HEK293 (cell line): Measurements from ENCODE around the gene TTF2.

Experiments
- CTCF ChIP-seq: fragments of 450-650 bp; formaldehyde crosslinking; IDR thresholded peaks from 2 replicates; pipeline ENCODE4 v1.5.1; 2016; ENCODE audit warnings: missing biosample characterization, missing genetic modification characterization
- PRDM10 ChIP-seq: fragments of 450-650 bp; formaldehyde crosslinking; IDR thresholded peaks from 2 replicates; pipeline ENCODE4 v1.5.1; 2016; ENCODE audit warnings: missing biosample characterization, missing genetic modification characterization
- SP2 ChIP-seq: fragments of 450-650 bp; formaldehyde crosslinking; IDR thresholded peaks from 2 replicates; pipeline ENCODE4 v1.5.1; 2016; ENCODE audit warnings: missing biosample characterization, missing genetic modification characterization
- WT1 ChIP-seq: fragments of 450-650 bp; formaldehyde crosslinking; IDR thresholded peaks from 2 replicates; pipeline ENCODE4 v1.5.1; 2016; ENCODE audit warnings: missing biosample characterization, missing genetic modification characterization
- ZNF10 ChIP-seq: fragments of 450-650 bp; formaldehyde crosslinking; IDR thresholded peaks from 2 replicates; pipeline ENCODE4 v1.5.1; 2017; ENCODE audit warnings: missing biosample characterization, missing genetic modification characterization
- ZNF114 ChIP-seq: fragments of 450-650 bp; formaldehyde crosslinking; IDR thresholded peaks from 2 replicates; pipeline ENCODE4 v1.5.0; 2017; ENCODE audit warnings: missing biosample characterization, missing genetic modification characterization
- ZNF223 ChIP-seq: fragments of 450-650 bp; formaldehyde crosslinking; IDR thresholded peaks from 2 replicates; pipeline ENCODE4 v1.5.1; 2016; ENCODE audit warnings: missing biosample characterization, missing genetic modification characterization
- ZNF24 ChIP-seq: fragments of 450-650 bp; formaldehyde crosslinking; IDR thresholded peaks from 2 replicates; pipeline ENCODE4 v1.5.1; 2016; ENCODE audit warnings: missing biosample characterization, missing genetic modification characterization
- ZNF530 ChIP-seq: fragments of 450-650 bp; formaldehyde crosslinking; IDR thresholded peaks from 2 replicates; pipeline ENCODE4 v1.5.1; 2016; ENCODE audit warnings: low read depth, missing biosample characterization, missing genetic modification characterization
- ZNF768 ChIP-seq: fragments of 450-650 bp; formaldehyde crosslinking; IDR thresholded peaks from 2 replicates; pipeline ENCODE4 v1.5.1; 2018; ENCODE audit warnings: missing biosample characterization, mild to moderate bottlenecking, missing genetic modification characterization
- ZNF843 ChIP-seq: fragments of 450-650 bp; formaldehyde crosslinking; IDR thresholded peaks from 2 replicates; pipeline ENCODE4 v1.5.1; 2016; ENCODE audit warnings: missing biosample characterization, missing genetic modification characterization
- TF ChIP-seq, protein P1 (sequence below): fragments of 450-650 bp; formaldehyde crosslinking; IDR thresholded peaks from 2 replicates; pipeline ENCODE4 v1.5.1; 2017; ENCODE audit warnings: missing biosample characterization, missing genetic modification characterization
- TF ChIP-seq, protein P2 (sequence below): fragments of 450-650 bp; formaldehyde crosslinking; IDR thresholded peaks from 2 replicates; pipeline ENCODE4 v1.5.1; 2017; ENCODE audit warnings: missing biosample characterization, missing genetic modification characterization

- TF ChIP-seq ZNF223 (tag by site-specific recombination) (no peak), ZNF10 (tag by site-specific recombination) (no peak), CTCF (tag by site-specific recombination) (no peak), ZNF843 (tag by site-specific recombination) (no peak), ZNF24 (tag by site-specific recombination) (no peak), WT1 (tag by site-specific recombination) (no peak), ZNF768 (tag by site-specific recombination) (no peak), PRDM10 (tag by site-specific recombination) (no peak), ZNF530 (tag by site-specific recombination) (no peak), SP2 (tag by site-specific recombination) (no peak), ZNF114 (tag by site-specific recombination) (no peak)
- TF ChIP-seq, protein P1, sequence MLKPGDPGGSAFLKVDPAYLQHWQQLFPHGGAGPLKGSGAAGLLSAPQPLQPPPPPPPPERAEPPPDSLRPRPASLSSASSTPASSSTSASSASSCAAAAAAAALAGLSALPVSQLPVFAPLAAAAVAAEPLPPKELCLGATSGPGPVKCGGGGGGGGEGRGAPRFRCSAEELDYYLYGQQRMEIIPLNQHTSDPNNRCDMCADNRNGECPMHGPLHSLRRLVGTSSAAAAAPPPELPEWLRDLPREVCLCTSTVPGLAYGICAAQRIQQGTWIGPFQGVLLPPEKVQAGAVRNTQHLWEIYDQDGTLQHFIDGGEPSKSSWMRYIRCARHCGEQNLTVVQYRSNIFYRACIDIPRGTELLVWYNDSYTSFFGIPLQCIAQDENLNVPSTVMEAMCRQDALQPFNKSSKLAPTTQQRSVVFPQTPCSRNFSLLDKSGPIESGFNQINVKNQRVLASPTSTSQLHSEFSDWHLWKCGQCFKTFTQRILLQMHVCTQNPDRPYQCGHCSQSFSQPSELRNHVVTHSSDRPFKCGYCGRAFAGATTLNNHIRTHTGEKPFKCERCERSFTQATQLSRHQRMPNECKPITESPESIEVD: no peak
- TF ChIP-seq, protein P2, sequence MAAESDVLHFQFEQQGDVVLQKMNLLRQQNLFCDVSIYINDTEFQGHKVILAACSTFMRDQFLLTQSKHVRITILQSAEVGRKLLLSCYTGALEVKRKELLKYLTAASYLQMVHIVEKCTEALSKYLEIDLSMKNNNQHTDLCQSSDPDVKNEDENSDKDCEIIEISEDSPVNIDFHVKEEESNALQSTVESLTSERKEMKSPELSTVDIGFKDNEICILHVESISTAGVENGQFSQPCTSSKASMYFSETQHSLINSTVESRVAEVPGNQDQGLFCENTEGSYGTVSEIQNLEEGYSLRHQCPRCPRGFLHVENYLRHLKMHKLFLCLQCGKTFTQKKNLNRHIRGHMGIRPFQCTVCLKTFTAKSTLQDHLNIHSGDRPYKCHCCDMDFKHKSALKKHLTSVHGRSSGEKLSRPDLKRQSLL (tag by site-specific recombination): no peak
These were observed 27.2 kb upstream of the TTF2 start for GRCh38 chr1:117032681-117033539.
